C4-2B (cell line): ENCODE data around the gene TARBP2.

ENCODE experiments used
- CTCF ChIP-seq: fragments of 450-650 bp; conservative IDR thresholded peaks from 2 replicates; pipeline ENCODE4 v1.5.1; 2017; ENCODE audit warnings: mild to moderate bottlenecking
- ZFX ChIP-seq: fragments of 450-650 bp; IDR thresholded peaks from 2 replicates; pipeline ENCODE4 v1.6.1; 2017

DNA sequence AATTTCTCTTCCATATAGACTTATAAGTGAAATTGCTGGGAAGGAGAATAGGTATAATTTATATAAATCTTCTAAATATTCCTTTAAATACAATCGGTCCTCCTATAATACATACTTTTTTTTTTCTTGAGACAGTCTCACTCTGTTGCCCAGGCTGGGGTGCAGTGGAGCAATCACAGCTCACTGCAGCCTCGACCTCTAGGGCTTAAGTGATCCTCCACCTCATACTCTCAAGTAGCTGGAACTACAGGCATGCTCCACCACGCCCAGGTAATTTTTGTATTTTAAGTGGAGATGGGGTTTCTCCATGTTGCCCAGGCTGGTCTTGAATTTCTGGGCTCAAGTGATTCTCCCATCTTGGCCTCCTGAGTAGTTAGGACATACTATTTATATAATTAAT, 35.9 kb downstream of the TARBP2 start:
- TF ChIP-seq CTCF (no peak), ZFX (no peak)
